GM23338 (cell line): ENCODE results near the gene COX4I1. TPM values are rescaled to one million over a fixed set of nuclear protein-coding genes. Genes with fewer than 3 reads are reported as not detected.

Experiments used
- ATAC-seq: fragments of 200-7000 bp; cut with Tn5 transposase; 3 replicates; pipeline ENCODE4 v1.9.1; 2020
- DNase-seq: peaks from one replicate; pipeline ENCODE4 v3.0.0-alpha.2; 2015; ENCODE audit warnings: low spot score
- H2AFZ ChIP-seq: fragments of 200-600 bp; sonication (generic); 2 replicates; pipeline ENCODE4 v1.8.0; 2016; ENCODE audit warnings: antibody characterized with exemption, mild to moderate bottlenecking, moderate library complexity
- H3F3A ChIP-seq: fragments of 200-600 bp; sonication (generic); replicated peaks from 2 replicates; pipeline ENCODE4 v1.8.0; 2017; ENCODE audit warnings: antibody characterized with exemption, mixed run types, low read depth
- H3K27ac ChIP-seq: fragments of 200-600 bp; sonication (generic); 2 replicates; pipeline ENCODE4 v1.6.1; 2016; ENCODE audit warnings: low read depth
- H3K27me3 ChIP-seq: fragments of 200-600 bp; sonication (generic); 2 replicates; pipeline ENCODE4 v1.8.0; 2016; ENCODE audit warnings: mild to moderate bottlenecking, mixed run types, moderate library complexity; ENCODE audit not compliant: insufficient read depth
- H3K36me3 ChIP-seq: fragments of 200-600 bp; sonication (generic); 2 replicates; pipeline ENCODE4 v1.8.0; 2016; ENCODE audit warnings: mild to moderate bottlenecking; ENCODE audit not compliant: insufficient read depth
- H3K4me1 ChIP-seq: fragments of 200-600 bp; sonication (generic); 2 replicates; pipeline ENCODE4 v1.8.0; 2016; ENCODE audit warnings: mild to moderate bottlenecking, moderate library complexity; ENCODE audit not compliant: insufficient read depth
- H3K4me2 ChIP-seq: fragments of 200-600 bp; sonication (generic); 2 replicates; pipeline ENCODE4 v1.7.1; 2017; ENCODE audit warnings: mixed run types
- H3K4me3 ChIP-seq: fragments of 200-600 bp; sonication (generic); 2 replicates; pipeline ENCODE4 v1.6.1; 2016; ENCODE audit warnings: mixed run types
- H3K79me2 ChIP-seq: fragments of 200-600 bp; sonication (generic); replicated peaks from 2 replicates; pipeline ENCODE4 v1.8.0; 2017; ENCODE audit warnings: mild to moderate bottlenecking; ENCODE audit not compliant: insufficient read depth
- H3K9me2 ChIP-seq: fragments of 200-600 bp; sonication (generic); 2 replicates; pipeline ENCODE4 v1.8.0; 2017; ENCODE audit not compliant: insufficient read depth
- H4K20me1 ChIP-seq: fragments of 200-600 bp; sonication (generic); replicated peaks from 2 replicates; pipeline ENCODE4 v1.8.0; 2017; ENCODE audit warnings: mild to moderate bottlenecking; ENCODE audit not compliant: insufficient read depth
- H3K27ac Mint-ChIP-seq: 2 replicates; pipeline ENCODE4 v1.8.0; 2020; ENCODE audit warnings: inconsistent platforms, mild to moderate bottlenecking, moderate library complexity, mixed read lengths
- H3K27me3 Mint-ChIP-seq: 3 replicates; pipeline ENCODE4 v1.8.0; 2022; ENCODE audit warnings: low read depth, mild to moderate bottlenecking, moderate library complexity, mixed read lengths, inconsistent platforms; ENCODE audit not compliant: insufficient read depth, poor library complexity
- H3K36me3 Mint-ChIP-seq: 3 replicates; pipeline ENCODE4 v1.8.0; 2021; ENCODE audit warnings: low read depth, mild to moderate bottlenecking, inconsistent platforms, moderate library complexity, mixed read lengths
- H3K4me1 Mint-ChIP-seq: 3 replicates; pipeline ENCODE4 v1.8.0; 2020; ENCODE audit warnings: mild to moderate bottlenecking, inconsistent platforms, mixed read lengths
- H3K4me3 Mint-ChIP-seq: 3 replicates; pipeline ENCODE4 v1.8.0; 2021; ENCODE audit warnings: moderate library complexity, mild to moderate bottlenecking, inconsistent platforms, mixed read lengths
- H3K9me3 Mint-ChIP-seq: 3 replicates; pipeline ENCODE4 v1.8.0; 2020; ENCODE audit warnings: moderate library complexity, mild to moderate bottlenecking, inconsistent platforms, mixed read lengths
- CREB1 ChIP-seq: fragments of 250-450 bp; sonication (Bioruptor Pico); IDR thresholded peaks from 2 replicates; pipeline ENCODE4 v1.5.0; 2020; ENCODE audit warnings: low read depth, mild to moderate bottlenecking, moderate library complexity
- CTCF ChIP-seq, 2 experiments: fragments of 200-600 bp in 1 of 2; sonication (generic) in 1 of 2; conservative IDR thresholded peaks; 2 replicates each; pipeline versions ENCODE4 v1.5.1 to v1.6.1; 2016 to 2017; ENCODE audit warnings: antibody characterized with exemption in 2 of 2, low read depth in 2 of 2, mild to moderate bottlenecking in 2 of 2, moderate library complexity in 1 of 2
- EZH2 ChIP-seq: fragments of 200-600 bp; sonication (generic); IDR thresholded peaks from one replicate; pipeline ENCODE4 v1.8.0; 2017; ENCODE audit warnings: antibody characterized with exemption, mild to moderate bottlenecking, low read depth; ENCODE audit not compliant: unreplicated experiment
- EZH2phosphoT487 ChIP-seq: fragments of 200-600 bp; sonication (generic); IDR thresholded peaks from one replicate; pipeline ENCODE4 v1.8.1; 2018; ENCODE audit warnings: antibody characterized with exemption; ENCODE audit not compliant: unreplicated experiment
- NANOG ChIP-seq: IDR thresholded peaks from 2 replicates; pipeline ENCODE4 v1.6.1; 2016; ENCODE audit warnings: antibody characterized with exemption, borderline replicate concordance
- POLR2AphosphoS5 ChIP-seq: IDR thresholded peaks from 2 replicates; pipeline ENCODE4 v1.6.1; 2016; ENCODE audit warnings: antibody characterized with exemption, low read depth
- REST ChIP-seq: IDR thresholded peaks from one replicate; pipeline ENCODE4 v1.6.1; 2018; ENCODE audit warnings: antibody characterized with exemption; ENCODE audit not compliant: unreplicated experiment
- STAT1 ChIP-seq: IDR thresholded peaks from one replicate; pipeline ENCODE4 v1.6.1; 2016; ENCODE audit warnings: antibody characterized with exemption; ENCODE audit not compliant: unreplicated experiment
- ZNF114 ChIP-seq: fragments of 250-450 bp; sonication (Bioruptor Pico); IDR thresholded peaks from 2 replicates; pipeline ENCODE4 v1.5.0; 2020; ENCODE audit warnings: mild to moderate bottlenecking, moderate library complexity
- polyA plus RNA-seq: library from polyadenylated mRNA; unstranded; fragments of >200 nt; fragmentation: Nextera tagmentation; extraction: Ambion mirVana; gene quantifications from 2 replicates; pipeline ENCODE4 v1.2.1, GENCODE V29; 2016
- total RNA-seq: library from RNA; depleted of rRNA; stranded (reverse); fragments of >200 nt; shearing (Covaris generic); gene quantifications from 2 replicates; pipeline ENCODE4 v1.2.3, GENCODE V29; 2014
- TF ChIP-seq, protein P1 (sequence below): fragments of 250-450 bp; sonication (Bioruptor Pico); IDR thresholded peaks from 2 replicates; pipeline ENCODE4 v1.5.0; 2020; ENCODE audit warnings: mild to moderate bottlenecking, moderate library complexity
- TF ChIP-seq, protein P2 (sequence below): IDR thresholded peaks from 2 replicates; pipeline ENCODE4 v1.6.1; 2016; ENCODE audit warnings: antibody characterized with exemption

COX4I1 gene
- total and polyA plus RNA-seq, 2 experiments from 2014 or later, result 329 to 1,008 TPM

GRCh38 chr16:85840395-85840794, 40.9 kb downstream of the COX4I1 start:
- TF ChIP-seq NANOG, result no peak
- no peak for TF ChIP-seq REST
- no peak for TF ChIP-seq ZNF114 (CRISPR knock-in tag)
- no peak for TF ChIP-seq POLR2AphosphoS5
- TF ChIP-seq, protein P1, sequence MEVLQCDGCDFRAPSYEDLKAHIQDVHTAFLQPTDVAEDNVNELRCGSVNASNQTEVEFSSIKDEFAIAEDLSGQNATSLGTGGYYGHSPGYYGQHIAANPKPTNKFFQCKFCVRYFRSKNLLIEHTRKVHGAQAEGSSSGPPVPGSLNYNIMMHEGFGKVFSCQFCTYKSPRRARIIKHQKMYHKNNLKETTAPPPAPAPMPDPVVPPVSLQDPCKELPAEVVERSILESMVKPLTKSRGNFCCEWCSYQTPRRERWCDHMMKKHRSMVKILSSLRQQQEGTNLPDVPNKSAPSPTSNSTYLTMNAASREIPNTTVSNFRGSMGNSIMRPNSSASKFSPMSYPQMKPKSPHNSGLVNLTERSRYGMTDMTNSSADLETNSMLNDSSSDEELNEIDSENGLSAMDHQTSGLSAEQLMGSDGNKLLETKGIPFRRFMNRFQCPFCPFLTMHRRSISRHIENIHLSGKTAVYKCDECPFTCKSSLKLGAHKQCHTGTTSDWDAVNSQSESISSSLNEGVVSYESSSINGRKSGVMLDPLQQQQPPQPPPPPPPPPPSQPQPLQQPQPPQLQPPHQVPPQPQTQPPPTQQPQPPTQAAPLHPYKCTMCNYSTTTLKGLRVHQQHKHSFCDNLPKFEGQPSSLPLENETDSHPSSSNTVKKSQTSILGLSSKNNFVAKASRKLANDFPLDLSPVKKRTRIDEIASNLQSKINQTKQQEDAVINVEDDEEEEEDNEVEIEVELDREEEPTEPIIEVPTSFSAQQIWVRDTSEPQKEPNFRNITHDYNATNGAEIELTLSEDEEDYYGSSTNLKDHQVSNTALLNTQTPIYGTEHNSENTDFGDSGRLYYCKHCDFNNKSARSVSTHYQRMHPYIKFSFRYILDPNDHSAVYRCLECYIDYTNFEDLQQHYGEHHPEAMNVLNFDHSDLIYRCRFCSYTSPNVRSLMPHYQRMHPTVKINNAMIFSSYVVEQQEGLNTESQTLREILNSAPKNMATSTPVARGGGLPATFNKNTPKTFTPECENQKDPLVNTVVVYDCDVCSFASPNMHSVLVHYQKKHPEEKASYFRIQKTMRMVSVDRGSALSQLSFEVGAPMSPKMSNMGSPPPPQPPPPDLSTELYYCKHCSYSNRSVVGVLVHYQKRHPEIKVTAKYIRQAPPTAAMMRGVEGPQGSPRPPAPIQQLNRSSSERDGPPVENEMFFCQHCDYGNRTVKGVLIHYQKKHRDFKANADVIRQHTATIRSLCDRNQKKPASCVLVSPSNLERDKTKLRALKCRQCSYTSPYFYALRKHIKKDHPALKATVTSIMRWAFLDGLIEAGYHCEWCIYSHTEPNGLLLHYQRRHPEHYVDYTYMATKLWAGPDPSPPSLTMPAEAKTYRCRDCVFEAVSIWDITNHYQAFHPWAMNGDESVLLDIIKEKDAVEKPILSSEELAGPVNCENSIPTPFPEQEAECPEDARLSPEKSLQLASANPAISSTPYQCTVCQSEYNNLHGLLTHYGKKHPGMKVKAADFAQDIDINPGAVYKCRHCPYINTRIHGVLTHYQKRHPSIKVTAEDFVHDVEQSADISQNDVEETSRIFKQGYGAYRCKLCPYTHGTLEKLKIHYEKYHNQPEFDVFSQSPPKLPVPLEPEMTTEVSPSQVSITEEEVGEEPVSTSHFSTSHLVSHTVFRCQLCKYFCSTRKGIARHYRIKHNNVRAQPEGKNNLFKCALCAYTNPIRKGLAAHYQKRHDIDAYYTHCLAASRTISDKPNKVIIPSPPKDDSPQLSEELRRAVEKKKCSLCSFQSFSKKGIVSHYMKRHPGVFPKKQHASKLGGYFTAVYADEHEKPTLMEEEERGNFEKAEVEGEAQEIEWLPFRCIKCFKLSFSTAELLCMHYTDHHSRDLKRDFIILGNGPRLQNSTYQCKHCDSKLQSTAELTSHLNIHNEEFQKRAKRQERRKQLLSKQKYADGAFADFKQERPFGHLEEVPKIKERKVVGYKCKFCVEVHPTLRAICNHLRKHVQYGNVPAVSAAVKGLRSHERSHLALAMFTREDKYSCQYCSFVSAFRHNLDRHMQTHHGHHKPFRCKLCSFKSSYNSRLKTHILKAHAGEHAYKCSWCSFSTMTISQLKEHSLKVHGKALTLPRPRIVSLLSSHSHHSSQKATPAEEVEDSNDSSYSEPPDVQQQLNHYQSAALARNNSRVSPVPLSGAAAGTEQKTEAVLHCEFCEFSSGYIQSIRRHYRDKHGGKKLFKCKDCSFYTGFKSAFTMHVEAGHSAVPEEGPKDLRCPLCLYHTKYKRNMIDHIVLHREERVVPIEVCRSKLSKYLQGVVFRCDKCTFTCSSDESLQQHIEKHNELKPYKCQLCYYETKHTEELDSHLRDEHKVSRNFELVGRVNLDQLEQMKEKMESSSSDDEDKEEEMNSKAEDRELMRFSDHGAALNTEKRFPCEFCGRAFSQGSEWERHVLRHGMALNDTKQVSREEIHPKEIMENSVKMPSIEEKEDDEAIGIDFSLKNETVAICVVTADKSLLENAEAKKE, result no peak
- no peak for TF ChIP-seq CTCF (conservative IDR thresholded peaks at IDR 0.05; ENCODE audit: low read depth in 2 of 2)
- TF ChIP-seq EZH2phosphoT487, result no peak
- no peak for TF ChIP-seq CREB1 (CRISPR knock-in tag)
- TF ChIP-seq STAT1, result no peak
- no peak for TF ChIP-seq EZH2
- TF ChIP-seq, protein P2, sequence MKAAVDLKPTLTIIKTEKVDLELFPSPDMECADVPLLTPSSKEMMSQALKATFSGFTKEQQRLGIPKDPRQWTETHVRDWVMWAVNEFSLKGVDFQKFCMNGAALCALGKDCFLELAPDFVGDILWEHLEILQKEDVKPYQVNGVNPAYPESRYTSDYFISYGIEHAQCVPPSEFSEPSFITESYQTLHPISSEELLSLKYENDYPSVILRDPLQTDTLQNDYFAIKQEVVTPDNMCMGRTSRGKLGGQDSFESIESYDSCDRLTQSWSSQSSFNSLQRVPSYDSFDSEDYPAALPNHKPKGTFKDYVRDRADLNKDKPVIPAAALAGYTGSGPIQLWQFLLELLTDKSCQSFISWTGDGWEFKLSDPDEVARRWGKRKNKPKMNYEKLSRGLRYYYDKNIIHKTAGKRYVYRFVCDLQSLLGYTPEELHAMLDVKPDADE, result no peak
- Mint-ChIP-seq H3K4me3 (no peak overlapping the region), H3K4me1 (no peaks in the 10 kb centered on the region), H3K36me3 (no peaks in the 10 kb centered on the region), H3K27ac (no peak overlapping the region), H3K27me3 (peaks cover 19% of the 10 kb centered on the region), H3K9me3 (no peaks in the 10 kb centered on the region; the same call in 1 of the 3 replicates)
- H3K4me2 ChIP-seq, result no peak overlapping the region
- H3K4me3 ChIP-seq, result no peak overlapping the region
- H4K20me1 ChIP-seq, result no peaks in the 10 kb centered on the region
- H3K36me3 ChIP-seq, result no peaks in the 10 kb centered on the region
- H3K27ac ChIP-seq, result no peak overlapping the region
- DNase-seq (no peak), ATAC-seq (no peak)
- no peak overlapping the region for H2AFZ ChIP-seq
- no peaks in the 10 kb centered on the region for H3K79me2 ChIP-seq
- no peaks in the 10 kb centered on the region for H3K4me1 ChIP-seq
- no peaks in the 10 kb centered on the region for H3K27me3 ChIP-seq
- no peaks in the 10 kb centered on the region for H3K9me2 ChIP-seq
- no peaks in the 10 kb centered on the region for H3F3A ChIP-seq
